H1 (cell line): Measurements from ENCODE around the gene ASXL2. TPM values are rescaled to one million over a fixed set of nuclear protein-coding genes. Genes with fewer than 3 reads are reported as not detected.

ENCODE experiments used
- CTCF ChIA-PET: fragments of 300-600 bp; sonication (Branson Sonifier 250); formaldehyde crosslinking; loops from one replicate; lab custom pipeline; 2021; ENCODE audit not compliant: partially characterized antibody; lab: Charles Lee
- POLR2A ChIA-PET: fragments of 300-600 bp; sonication (Branson Sonifier 250); formaldehyde crosslinking; loops from one replicate; lab custom pipeline; 2021; ENCODE audit warnings: inconsistent platforms; ENCODE audit not compliant: partially characterized antibody; lab: Charles Lee
- DNase-seq, 2 experiments: peaks; one replicate each; pipeline versions ENCODE4 v3.0.0 to v3.0.0-alpha.2; 2010 to 2022; ENCODE audit warnings: low spot score in 2 of 2, low read depth in 1 of 2, mixed read lengths in 1 of 2
- FAIRE-seq: peaks from 2 replicates; lab custom pipeline; 2011; peaks lifted over from hg19 to GRCh38; lab: Jason Lieb, UNC
- H2AFZ ChIP-seq: 2 replicates; pipeline ENCODE4 v1.8.1; 2012; ENCODE audit warnings: low read length, inconsistent platforms
- H2AK5ac ChIP-seq: 2 replicates; pipeline ENCODE4 v1.6.1; 2013; ENCODE audit warnings: low read depth, low read length
- H2BK120ac ChIP-seq: replicated peaks from 2 replicates; pipeline ENCODE3; 2013; ENCODE audit warnings: low read depth, low read length, inconsistent platforms
- H2BK12ac ChIP-seq: 2 replicates; pipeline ENCODE4 v1.6.1; 2013; ENCODE audit warnings: low read depth, low read length
- H2BK15ac ChIP-seq: 2 replicates; pipeline ENCODE4 v1.6.1; 2013; ENCODE audit warnings: low read length
- H2BK20ac ChIP-seq: 2 replicates; pipeline ENCODE4 v1.6.1; 2013; ENCODE audit warnings: low read length
- H2BK5ac ChIP-seq: 2 replicates; pipeline ENCODE4 v1.6.1; 2013; ENCODE audit warnings: low read depth, low read length
- H3K14ac ChIP-seq: 2 replicates; pipeline ENCODE4 v1.6.1; 2013; ENCODE audit warnings: inconsistent platforms; ENCODE audit not compliant: insufficient read length
- H3K18ac ChIP-seq: 2 replicates; pipeline ENCODE4 v1.6.1; 2013; ENCODE audit warnings: low read length; ENCODE audit errors: extremely low read depth
- H3K23ac ChIP-seq: 2 replicates; pipeline ENCODE4 v1.6.1; 2013; ENCODE audit warnings: inconsistent platforms; ENCODE audit not compliant: insufficient read length
- H3K23me2 ChIP-seq: 2 replicates; pipeline ENCODE4 v1.6.1; 2013; ENCODE audit warnings: low read depth, low read length
- H3K27ac ChIP-seq: 2 replicates; pipeline ENCODE4 v1.6.1; 2011; ENCODE audit warnings: low read depth, low read length, inconsistent platforms
- H3K27me3 ChIP-seq, 4 experiments: replicated peaks in 1 of 4; 1 replicate in 1 of 4; 2 replicates in 3 of 4; pipeline versions ENCODE4 v1.6.1 to v1.8.1; 2011 to 2013; ENCODE audit warnings: low read length in 3 of 4, mild to moderate bottlenecking in 3 of 4, inconsistent platforms in 2 of 4, mixed read lengths in 2 of 4, moderate library complexity in 1 of 4; ENCODE audit not compliant: control insufficient read depth in 3 of 4, insufficient read depth in 3 of 4; ENCODE audit errors: extremely low read depth in 1 of 4
- H3K36me3 ChIP-seq, 4 experiments: 2 replicates each; pipeline versions ENCODE4 v1.6.1 to v1.8.1; 2011 to 2013; ENCODE audit warnings: mild to moderate bottlenecking in 4 of 4, low read length in 3 of 4, moderate library complexity in 2 of 4, control low read depth in 1 of 4, inconsistent platforms in 1 of 4; ENCODE audit not compliant: insufficient read depth in 4 of 4, control insufficient read depth in 2 of 4
- H3K4ac ChIP-seq: replicated peaks from 2 replicates; pipeline ENCODE3; 2013; ENCODE audit warnings: low read length, low read depth, mixed read lengths, inconsistent platforms; ENCODE audit not compliant: insufficient read length
- H3K4me1 ChIP-seq, 4 experiments: replicated peaks in 1 of 4; 1 replicate in 1 of 4; 2 replicates in 3 of 4; pipeline versions ENCODE4 v1.6.1 to v1.8.1; 2011 to 2013; ENCODE audit warnings: low read length in 3 of 4, inconsistent platforms in 2 of 4, mixed read lengths in 1 of 4; ENCODE audit not compliant: insufficient read depth in 4 of 4, control insufficient read depth in 3 of 4
- H3K4me2 ChIP-seq, 2 experiments: 2 replicates each; pipeline versions ENCODE4 v1.6.1 to v1.8.1; 2011 to 2013; ENCODE audit warnings: low read depth in 2 of 2, low read length in 2 of 2, control low read depth in 1 of 2, inconsistent platforms in 1 of 2, mild to moderate bottlenecking in 1 of 2; ENCODE audit not compliant: insufficient read depth in 1 of 2
- H3K4me3 ChIP-seq, 4 experiments: fragments of 200-600, 300-600 bp in 1 of 4; sonication (generic), shearing (Covaris generic), sonication (Bioruptor Twin) in 1 of 4; 2 replicates each; pipeline versions ENCODE4 v1.5.1 to v1.8.1; 2011 to 2016; ENCODE audit warnings: low read length in 4 of 4, low read depth in 3 of 4, control low read depth in 2 of 4, inconsistent platforms in 2 of 4, mild to moderate bottlenecking in 2 of 4, mixed read lengths in 1 of 4, moderate library complexity in 1 of 4; ENCODE audit not compliant: insufficient read depth in 2 of 4; ENCODE audit errors: extremely low read depth in 1 of 4
- H3K56ac ChIP-seq: replicated peaks from 2 replicates; pipeline ENCODE3; 2013; ENCODE audit warnings: low read depth, mild to moderate bottlenecking, mixed read lengths, low read length, inconsistent platforms; ENCODE audit not compliant: insufficient read length
- H3K79me1 ChIP-seq: 2 replicates; pipeline ENCODE4 v1.6.1; 2013; ENCODE audit warnings: low read depth, low read length, control low read depth
- H3K79me2 ChIP-seq, 2 experiments: 2 replicates each; pipeline versions ENCODE4 v1.6.1 to v1.8.1; 2012 to 2013; ENCODE audit warnings: low read length in 2 of 2, mild to moderate bottlenecking in 2 of 2, inconsistent platforms in 1 of 2; ENCODE audit not compliant: insufficient read depth in 2 of 2, control insufficient read depth in 1 of 2
- H3K9ac ChIP-seq, 4 experiments: replicated peaks in 1 of 4; 1 replicate in 1 of 4; 2 replicates in 3 of 4; pipeline versions ENCODE4 v1.6.1 to v1.8.1; 2011 to 2013; ENCODE audit warnings: low read depth in 3 of 4, low read length in 3 of 4, control low read depth in 2 of 4, mild to moderate bottlenecking in 2 of 4, moderate library complexity in 2 of 4, inconsistent platforms in 1 of 4; ENCODE audit errors: extremely low read depth in 1 of 4
- H3K9me3 ChIP-seq, 2 experiments: 2 replicates each; pipeline versions ENCODE4 v1.6.1 to v1.8.1; 2012 to 2013; ENCODE audit warnings: mild to moderate bottlenecking in 2 of 2, moderate library complexity in 2 of 2, control low read depth in 1 of 2, inconsistent platforms in 1 of 2, low read depth in 1 of 2, low read length in 1 of 2, mixed read lengths in 1 of 2; ENCODE audit not compliant: insufficient read depth in 2 of 2
- H4K20me1 ChIP-seq, 2 experiments: replicated peaks in 1 of 2; 2 replicates each; pipeline versions ENCODE3 to v1.8.1; 2011 to 2013; ENCODE audit warnings: inconsistent platforms in 2 of 2, low read length in 2 of 2, mild to moderate bottlenecking in 1 of 2; ENCODE audit not compliant: insufficient read depth in 2 of 2, control insufficient read depth in 1 of 2
- H4K5ac ChIP-seq: 2 replicates; pipeline ENCODE4 v1.6.1; 2013; ENCODE audit warnings: low read length, low read depth, mixed read lengths, inconsistent platforms; ENCODE audit not compliant: insufficient read length
- H4K8ac ChIP-seq: 2 replicates; pipeline ENCODE4 v1.8.0; 2013; ENCODE audit warnings: mild to moderate bottlenecking, moderate library complexity, low read length, inconsistent platforms; ENCODE audit not compliant: insufficient read depth; ENCODE audit errors: extremely low read depth
- H4K91ac ChIP-seq: replicated peaks from 2 replicates; pipeline ENCODE3; 2013; ENCODE audit warnings: low read length, mixed read lengths, inconsistent platforms; ENCODE audit not compliant: insufficient read length
- BACH1 ChIP-seq: IDR thresholded peaks from 2 replicates; pipeline ENCODE4 v1.6.1; 2012; ENCODE audit warnings: low read length, improper control_type of control experiment
- CHD2 ChIP-seq: IDR thresholded peaks from 2 replicates; pipeline ENCODE4 v1.6.1; 2012; ENCODE audit warnings: low read length, improper control_type of control experiment
- HDAC6 ChIP-seq: IDR thresholded peaks from one replicate; pipeline ENCODE4 v1.7.1; 2012; ENCODE audit warnings: low read depth, mild to moderate bottlenecking, inconsistent platforms, low read length, moderate library complexity
- KDM4A ChIP-seq: IDR thresholded peaks from one replicate; pipeline ENCODE4 v1.7.1; 2012; ENCODE audit warnings: low read depth, mild to moderate bottlenecking, moderate library complexity, low read length, inconsistent platforms; ENCODE audit not compliant: severe bottlenecking
- POLR2AphosphoS5 ChIP-seq: IDR thresholded peaks from 2 replicates; pipeline ENCODE4 v1.6.1; 2011; ENCODE audit warnings: low read depth, low read length
- SIN3A ChIP-seq, 2 experiments: IDR thresholded peaks in 1 of 2; conservative IDR thresholded peaks in 1 of 2; 2 replicates each; pipeline ENCODE4 v1.6.1; 2011 to 2012; ENCODE audit warnings: low read length in 2 of 2, improper control_type of control experiment in 1 of 2, low read depth in 1 of 2, mild to moderate bottlenecking in 1 of 2
- SRF ChIP-seq: IDR thresholded peaks from 2 replicates; pipeline ENCODE4 v1.6.1; 2011; ENCODE audit warnings: mild to moderate bottlenecking, low read depth, low read length, moderate library complexity
- WGBS, 2 experiments: shearing (Covaris generic) in 1 of 2; methylation state at CpG; one replicate each; pipeline versions ENCODE4 v1.1.6 to v1.1.7; 2013 to 2015; ENCODE audit warnings: low lambda C conversion rate in 2 of 2, mixed read lengths in 2 of 2, inconsistent platforms in 1 of 2, low coverage in 1 of 2, missing lambda C conversion rate in 1 of 2; ENCODE audit not compliant: insufficient replicate concordance in 2 of 2, insufficient coverage in 1 of 2, insufficient read length in 1 of 2; ENCODE audit errors: extremely low coverage in 1 of 2, missing lambda C conversion rate in 1 of 2; 5-methylcytosine and 5-hydroxymethylcytosine counted together
- polyA plus RNA-seq, 7 experiments: library from polyadenylated mRNA; depleted of rRNA in 3 of 7; stranded (reverse) in 5 of 7; unstranded in 2 of 7; fragments of >200 nt in 5 of 7; fragments of 200-250 nt in 2 of 7; gene quantifications; 1 replicate in 5 of 7; 2 replicates in 1 of 7; 4 replicates in 1 of 7; pipeline versions ENCODE4 v1.2.1 to v1.2.3, GENCODE V29; 2011 to 2013; ENCODE audit warnings: missing spikeins in 2 of 7, mixed read lengths in 2 of 7
- total RNA-seq: library from RNA; stranded (reverse); fragmentation: NEBNext Ultra II Directional; extraction: Animal tissue kit (Norgen Biotek cat#: 25700); gene quantifications from 2 replicates; pipeline ENCODE4 v1.2.1, GENCODE V29; 2021

The ASXL2 gene
- total and polyA plus RNA-seq, 2 of the 8 experiments (the other 6 are each of a cell fraction or from before 2014, with no cell fraction given), result 7.2 to 41.3 TPM

GRCh38 chr2:25722224-25722623, 156.1 kb downstream of the ASXL2 start:
- TF ChIP-seq CHD2, result no peak
- no peak for TF ChIP-seq BACH1
- no peak for TF ChIP-seq KDM4A
- no peak for TF ChIP-seq HDAC6
- TF ChIP-seq POLR2AphosphoS5, result no peak
- no peak for TF ChIP-seq SIN3A (conservative IDR thresholded peaks at IDR 0.05 in 1 of 2, IDR thresholded peaks at IDR 0.05 in 1 of 2; ENCODE audit: low read depth in 1 of 2, low read length in 2 of 2)
- no peak for TF ChIP-seq SRF
- ChIA-PET POLR2A (no interaction called here), CTCF (interaction anchor here (0.9 kb wide), 1 partner anchor 24 kb away, joined by 3 read pairs; no protein-coding TSS in a partner anchor)
- FAIRE-seq (no peak), DNase-seq (no peak)
- H3K79me2 ChIP-seq, result no peaks in the 10 kb centered on the region
- no peak overlapping the region for H2BK120ac ChIP-seq
- no peak overlapping the region for H4K5ac ChIP-seq
- H3K4me3 ChIP-seq, result no peak overlapping the region
- no peak overlapping the region for H3K18ac ChIP-seq
- H2BK20ac ChIP-seq, result no peak overlapping the region
- H2AFZ ChIP-seq, result no peak overlapping the region
- no peak overlapping the region for H3K23ac ChIP-seq
- no peak overlapping the region for H3K9ac ChIP-seq
- no peak overlapping the region for H2BK15ac ChIP-seq
- WGBS, 2 experiments, result 98% methylated on average over 3 of the region's 3 CpGs; no CpG with 5 or more reads in 1 of the 2 experiments
- no peak overlapping the region for H2BK5ac ChIP-seq
- H3K27ac ChIP-seq, result no peak overlapping the region
- H3K4me1 ChIP-seq, result no peaks in the 10 kb centered on the region
- H3K23me2 ChIP-seq, result no peaks in the 10 kb centered on the region
- no peaks in the 10 kb centered on the region for H4K20me1 ChIP-seq
- no peaks in the 10 kb centered on the region for H3K36me3 ChIP-seq
- H4K8ac ChIP-seq, result no peak overlapping the region
- no peak overlapping the region for H3K4me2 ChIP-seq
- H3K56ac ChIP-seq, result no peak overlapping the region
- H2BK12ac ChIP-seq, result no peak overlapping the region
- no peaks in the 10 kb centered on the region for H3K79me1 ChIP-seq
- H3K27me3 ChIP-seq, result no peaks in the 10 kb centered on the region
- H4K91ac ChIP-seq, result no peak overlapping the region
- no peak overlapping the region for H3K14ac ChIP-seq
- no peak overlapping the region for H3K4ac ChIP-seq
- H3K9me3 ChIP-seq, result no peaks in the 10 kb centered on the region; a peak in 1 of 4 replicates
- H2AK5ac ChIP-seq, result no peak overlapping the region
